Measurements from ENCODE around the gene SBF2.

SBF2 gene

DNA sequence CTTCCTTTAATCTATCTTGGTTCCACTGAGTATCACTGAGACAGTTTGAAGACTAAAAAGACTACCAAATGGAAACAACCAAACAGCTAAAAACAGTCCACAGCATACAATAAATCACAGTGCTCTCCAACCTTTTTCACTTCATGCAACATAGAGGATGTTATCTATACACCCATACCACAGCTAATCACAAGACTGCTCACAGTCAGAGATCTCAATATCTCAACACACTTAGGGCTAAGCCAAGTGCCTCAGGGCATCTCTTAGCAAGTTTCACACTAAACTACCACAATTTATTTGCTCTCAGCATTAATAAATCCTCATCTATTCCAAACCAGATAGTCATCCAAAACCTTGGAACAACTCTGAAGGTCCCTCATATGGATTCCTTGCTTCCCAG, 129.4 kb downstream of the SBF2 start:
- Histone ChIP-seq H3K4me1 (ENCODE audit: insufficient read depth, low read length) (no peaks in the 10 kb centered on the region), H2AFZ (ENCODE audit: low read depth, low read length) (no peak overlapping the region), H3K27ac (ENCODE audit: low read length) (no peak overlapping the region), H3K4me2 (ENCODE audit: insufficient read depth, low read length) (no peak overlapping the region), H3K27me3 (ENCODE audit: insufficient read depth, low read length, poor library complexity) (no peaks in the 10 kb centered on the region), H3K79me2 (ENCODE audit: insufficient read depth, low read length) (no peaks in the 10 kb centered on the region), H3K9ac (ENCODE audit: low read depth, low read length) (no peak overlapping the region), H3K36me3 (ENCODE audit: insufficient read depth, low read length) (no peaks in the 10 kb centered on the region), H4K20me1 (ENCODE audit: insufficient read depth, low read length) (no peaks in the 10 kb centered on the region), H3K9me3 (ENCODE audit: insufficient read depth, low read length, severe bottlenecking) (no peaks in the 10 kb centered on the region), H3K4me3 (ENCODE audit: low read depth in 1 of 2, low read length in 2 of 2) (no peak overlapping the region)
- no peak for DNase-seq
- no peak for ATAC-seq (ENCODE audit: insufficient read depth, low read depth)
- TF ChIP-seq EZH2 (IDR thresholded peaks at IDR 0.05; ENCODE audit: borderline replicate concordance, low read depth, low read length, severe bottlenecking), result no peak
- TF ChIP-seq, protein P1, sequence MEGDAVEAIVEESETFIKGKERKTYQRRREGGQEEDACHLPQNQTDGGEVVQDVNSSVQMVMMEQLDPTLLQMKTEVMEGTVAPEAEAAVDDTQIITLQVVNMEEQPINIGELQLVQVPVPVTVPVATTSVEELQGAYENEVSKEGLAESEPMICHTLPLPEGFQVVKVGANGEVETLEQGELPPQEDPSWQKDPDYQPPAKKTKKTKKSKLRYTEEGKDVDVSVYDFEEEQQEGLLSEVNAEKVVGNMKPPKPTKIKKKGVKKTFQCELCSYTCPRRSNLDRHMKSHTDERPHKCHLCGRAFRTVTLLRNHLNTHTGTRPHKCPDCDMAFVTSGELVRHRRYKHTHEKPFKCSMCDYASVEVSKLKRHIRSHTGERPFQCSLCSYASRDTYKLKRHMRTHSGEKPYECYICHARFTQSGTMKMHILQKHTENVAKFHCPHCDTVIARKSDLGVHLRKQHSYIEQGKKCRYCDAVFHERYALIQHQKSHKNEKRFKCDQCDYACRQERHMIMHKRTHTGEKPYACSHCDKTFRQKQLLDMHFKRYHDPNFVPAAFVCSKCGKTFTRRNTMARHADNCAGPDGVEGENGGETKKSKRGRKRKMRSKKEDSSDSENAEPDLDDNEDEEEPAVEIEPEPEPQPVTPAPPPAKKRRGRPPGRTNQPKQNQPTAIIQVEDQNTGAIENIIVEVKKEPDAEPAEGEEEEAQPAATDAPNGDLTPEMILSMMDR (IDR thresholded peaks at IDR 0.05; ENCODE audit: borderline replicate concordance, extremely low read depth, low read length, poor library complexity, severe bottlenecking), result no peak

GRCh38 chr11:10162222-10162621, 131.8 kb downstream of the SBF2 start:
- no peak overlapping the region for H3K27ac ChIP-seq (ENCODE audit: low read length)
- no peaks in the 10 kb centered on the region for H3K4me1 ChIP-seq (ENCODE audit: insufficient read depth, low read length)
- no peaks in the 10 kb centered on the region for H3K27me3 ChIP-seq (ENCODE audit: insufficient read depth, low read length, poor library complexity)
- no peak for ATAC-seq (ENCODE audit: insufficient read depth, low read depth)
- H3K4me2 ChIP-seq (ENCODE audit: insufficient read depth, low read length), result no peak overlapping the region
- TF ChIP-seq, protein P1 (IDR thresholded peaks at IDR 0.05; ENCODE audit: borderline replicate concordance, extremely low read depth, low read length, poor library complexity, severe bottlenecking), result no peak
- TF ChIP-seq EZH2 (IDR thresholded peaks at IDR 0.05; ENCODE audit: borderline replicate concordance, low read depth, low read length, severe bottlenecking), result no peak
- no peaks in the 10 kb centered on the region for H3K79me2 ChIP-seq (ENCODE audit: insufficient read depth, low read length)
- H2AFZ ChIP-seq (ENCODE audit: low read depth, low read length), result no peak overlapping the region
- no peak overlapping the region for H3K9ac ChIP-seq (ENCODE audit: low read depth, low read length)
- no peak for DNase-seq
- no peaks in the 10 kb centered on the region for H4K20me1 ChIP-seq (ENCODE audit: insufficient read depth, low read length)
- peaks cover 3% of the 10 kb centered on the region for H3K9me3 ChIP-seq (ENCODE audit: insufficient read depth, low read length, severe bottlenecking)
- H3K36me3 ChIP-seq (ENCODE audit: insufficient read depth, low read length), result no peaks in the 10 kb centered on the region
- H3K4me3 ChIP-seq (ENCODE audit: low read depth in 1 of 2, low read length in 2 of 2), result no peak overlapping the region

DNA sequence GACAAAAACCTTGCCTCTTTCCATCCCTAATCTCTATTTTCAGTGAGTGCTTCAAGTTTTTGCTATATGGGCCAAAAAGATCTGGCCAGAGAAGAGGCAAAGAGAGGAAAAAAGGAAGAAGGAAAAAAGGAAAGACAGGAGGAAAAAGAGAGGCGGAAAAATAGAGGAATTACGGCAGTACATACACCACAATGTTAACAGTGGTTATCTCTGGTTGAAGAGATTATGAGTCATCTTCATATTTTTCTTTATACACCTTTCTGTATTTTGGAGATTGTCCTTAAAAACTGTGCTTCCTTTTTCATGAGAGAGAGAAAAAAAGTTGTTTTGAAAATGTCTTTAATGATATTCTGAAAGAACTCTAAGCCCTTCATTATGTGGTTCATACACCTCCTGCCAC, 133.7 kb downstream of the SBF2 start:
- Histone ChIP-seq H3K36me3 (ENCODE audit: insufficient read depth, low read length) (no peaks in the 10 kb centered on the region), H3K79me2 (ENCODE audit: insufficient read depth, low read length) (peaks cover 6% of the 10 kb centered on the region), H3K4me1 (ENCODE audit: insufficient read depth, low read length) (no peaks in the 10 kb centered on the region), H3K9me3 (ENCODE audit: insufficient read depth, low read length, severe bottlenecking) (peaks cover 3% of the 10 kb centered on the region), H3K4me2 (ENCODE audit: insufficient read depth, low read length) (no peak overlapping the region), H3K27me3 (ENCODE audit: insufficient read depth, low read length, poor library complexity) (no peaks in the 10 kb centered on the region), H3K9ac (ENCODE audit: low read depth, low read length) (no peak overlapping the region), H4K20me1 (ENCODE audit: insufficient read depth, low read length) (peaks cover 8% of the 10 kb centered on the region), H2AFZ (ENCODE audit: low read depth, low read length) (no peak overlapping the region), H3K4me3 (ENCODE audit: low read depth in 1 of 2, low read length in 2 of 2) (no peak overlapping the region), H3K27ac (ENCODE audit: low read length) (no peak overlapping the region)
- DNase-seq, result no peak
- TF ChIP-seq, protein P1 (IDR thresholded peaks at IDR 0.05; ENCODE audit: borderline replicate concordance, extremely low read depth, low read length, poor library complexity, severe bottlenecking), result no peak
- TF ChIP-seq EZH2 (IDR thresholded peaks at IDR 0.05; ENCODE audit: borderline replicate concordance, low read depth, low read length, severe bottlenecking), result no peak
- ATAC-seq (ENCODE audit: insufficient read depth, low read depth), result no peak

GRCh38 chr11:10158461-10158860, 135.6 kb downstream of the SBF2 start:
- H3K9me3 ChIP-seq (ENCODE audit: insufficient read depth, low read length, severe bottlenecking), result peaks cover 3% of the 10 kb centered on the region
- ATAC-seq (ENCODE audit: insufficient read depth, low read depth) (no peak), DNase-seq (no peak)
- H3K27me3 ChIP-seq (ENCODE audit: insufficient read depth, low read length, poor library complexity), result no peaks in the 10 kb centered on the region
- no peak overlapping the region for H3K27ac ChIP-seq (ENCODE audit: low read length)
- H3K4me2 ChIP-seq (ENCODE audit: insufficient read depth, low read length), result no peak overlapping the region
- no peaks in the 10 kb centered on the region for H3K36me3 ChIP-seq (ENCODE audit: insufficient read depth, low read length)
- H4K20me1 ChIP-seq (ENCODE audit: insufficient read depth, low read length), result peaks cover 8% of the 10 kb centered on the region
- no peak for TF ChIP-seq EZH2 (IDR thresholded peaks at IDR 0.05; ENCODE audit: borderline replicate concordance, low read depth, low read length, severe bottlenecking)
- TF ChIP-seq, protein P1 (IDR thresholded peaks at IDR 0.05; ENCODE audit: borderline replicate concordance, extremely low read depth, low read length, poor library complexity, severe bottlenecking), result no peak
- no peak overlapping the region for H3K9ac ChIP-seq (ENCODE audit: low read depth, low read length)
- H3K79me2 ChIP-seq (ENCODE audit: insufficient read depth, low read length), result peaks cover 6% of the 10 kb centered on the region
- no peaks in the 10 kb centered on the region for H3K4me1 ChIP-seq (ENCODE audit: insufficient read depth, low read length)
- no peak overlapping the region for H3K4me3 ChIP-seq (ENCODE audit: low read depth in 1 of 2, low read length in 2 of 2)
- no peak overlapping the region for H2AFZ ChIP-seq (ENCODE audit: low read depth, low read length)
